Astrocyte (in vitro differentiated cells and primary cell): Measurements from ENCODE around the gene HOXD4.
A peak's percentile ranks its signal among the peaks of the same experiment; 100 is the strongest.

ENCODE experiments used
- CTCF ChIP-seq: IDR thresholded peaks from 2 replicates; pipeline ENCODE4 v1.5.1; 2011; ENCODE audit warnings: low read depth, mild to moderate bottlenecking, inconsistent platforms, low read length, moderate library complexity; ENCODE audit not compliant: insufficient read depth
- EZH2 ChIP-seq: IDR thresholded peaks from 2 replicates; pipeline ENCODE4 v1.6.1; 2012; ENCODE audit warnings: mild to moderate bottlenecking, low read length, inconsistent platforms; ENCODE audit not compliant: insufficient read depth

- TF ChIP-seq CTCF (no peak), EZH2 (peak; percentile 86)
Measured at GRCh38 chr2:176117162-176117822, 34.1 kb upstream of the HOXD4 start.
